ENCODE measurements around the gene RGS8.

The RGS8 gene

GRCh38 chr1:182671750-182672486, 12.5 kb downstream of the RGS8 start:
- peak in 2 of 14 donors; percentile 12 to 41 for DNase-seq

GRCh38 chr1:182670032-182670749, 14.2 kb downstream of the RGS8 start:
- no peak for DNase-seq

- no peak for DNase-seq
Observed at GRCh38 chr1:182669266-182669665, 15.1 kb downstream of the RGS8 start.

GRCh38 chr1:182668521-182669054, 15.8 kb downstream of the RGS8 start:
- no peak for DNase-seq

- DNase-seq, result no peak
Observed at GRCh38 chr1:182667848-182668505, 16.4 kb downstream of the RGS8 start.

- DNase-seq, result no peak
Observed at GRCh38 chr1:182666706-182667105, 17.7 kb downstream of the RGS8 start.

GRCh38 chr1:182664296-182664695, 20.1 kb downstream of the RGS8 start:
- no peak for DNase-seq

GRCh38 chr1:182662956-182663355, 21.4 kb downstream of the RGS8 start:
- no peak for DNase-seq

- DNase-seq, result peak in 2 of 14 donors; percentile 7 to 8
Observed at GRCh38 chr1:182662121-182662890, 22.1 kb downstream of the RGS8 start.

GRCh38 chr1:182658055-182658454, 26.3 kb downstream of the RGS8 start:
- peak in 1 of 14 donors; percentile 73 for DNase-seq

GRCh38 chr1:182656842-182657397, 27.5 kb downstream of the RGS8 start:
- no peak for DNase-seq

GRCh38 chr1:182653986-182654385, 30.4 kb downstream of the RGS8 start:
- no peak for DNase-seq

- no peak for DNase-seq
Observed at GRCh38 chr1:182652933-182653332, 31.5 kb downstream of the RGS8 start.

GRCh38 chr1:182651339-182651724, 33.1 kb downstream of the RGS8 start:
- no peak for DNase-seq

- no peak for DNase-seq
Observed at GRCh38 chr1:182650678-182651338, 33.6 kb downstream of the RGS8 start.

- DNase-seq, result no peak
Observed at GRCh38 chr1:182649041-182649440, 35.3 kb downstream of the RGS8 start.

- no peak for DNase-seq
Observed at GRCh38 chr1:182646739-182647138, 37.6 kb downstream of the RGS8 start.

GRCh38 chr1:182644886-182645285, 39.5 kb downstream of the RGS8 start:
- no peak for DNase-seq

GRCh38 chr1:182643699-182644098, 40.7 kb downstream of the RGS8 start:
- no peak for DNase-seq

GRCh38 chr1:182642461-182642860, 41.9 kb downstream of the RGS8 start:
- DNase-seq, result no peak

- no peak for DNase-seq
Observed at GRCh38 chr1:182641561-182641960, 42.8 kb downstream of the RGS8 start.

- no peak for DNase-seq
Observed at GRCh38 chr1:182639330-182639729, 45.1 kb downstream of the RGS8 start.
